ENCODE measurements around the gene SPOP. TPM values are rescaled to one million over a fixed set of nuclear protein-coding genes. Genes with fewer than 3 reads are reported as not detected.

The SPOP gene
- total RNA-seq, 4 donors from 2014 or later, result 27.5 to 57.5 (median 53.5) TPM

DNA sequence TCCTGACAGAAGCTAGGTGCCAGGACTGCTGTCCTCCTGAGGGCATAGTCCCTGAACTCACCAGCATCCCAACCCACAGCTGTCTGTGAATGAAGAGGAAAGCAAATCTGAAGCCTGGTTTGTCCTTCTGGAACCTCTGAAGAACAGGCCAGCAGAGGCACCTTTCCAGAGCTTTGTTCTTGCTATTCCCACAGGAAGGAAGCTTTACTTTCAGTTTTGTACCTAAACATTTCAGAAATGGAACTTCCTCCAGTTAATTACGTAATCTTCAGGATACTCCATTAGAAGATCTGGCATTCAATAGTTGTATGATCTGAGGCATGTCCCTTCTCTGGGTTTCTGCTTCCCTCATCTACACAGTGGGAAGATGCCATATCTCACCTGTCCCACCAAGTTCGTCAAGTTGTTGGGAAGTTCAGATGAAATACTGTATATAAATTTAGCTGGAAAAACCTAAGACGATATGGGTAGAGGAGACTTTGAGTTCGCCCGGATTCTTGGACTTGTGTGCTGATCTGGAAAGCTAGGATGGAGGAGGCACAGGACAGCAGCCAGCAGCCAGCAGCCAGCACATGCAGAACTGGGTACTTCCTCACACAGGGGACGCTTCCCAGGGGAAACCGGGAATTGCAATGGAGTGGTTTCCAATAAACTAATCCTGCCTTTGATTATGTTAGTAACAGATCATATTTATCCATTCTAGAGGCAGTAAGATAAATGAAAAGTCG is 79.8 kb downstream of the SPOP start:
- DNase-seq, result no peak
- in situ Hi-C loops (cut with MboI; ENCODE audit: low sequenced_read_pairs in 4 of 4) (no loop called here), intact Hi-C loops (cut with DNase I; ENCODE audit: low total_unique reads) (no loop called here)
- H3K4me3 ChIP-seq, result no peak overlapping the region
- H3K9me3 ChIP-seq, result no peaks in the 10 kb centered on the region
- no peak for TF ChIP-seq POLR2A (IDR thresholded peaks at IDR 0.05)
- TF ChIP-seq, protein P1, sequence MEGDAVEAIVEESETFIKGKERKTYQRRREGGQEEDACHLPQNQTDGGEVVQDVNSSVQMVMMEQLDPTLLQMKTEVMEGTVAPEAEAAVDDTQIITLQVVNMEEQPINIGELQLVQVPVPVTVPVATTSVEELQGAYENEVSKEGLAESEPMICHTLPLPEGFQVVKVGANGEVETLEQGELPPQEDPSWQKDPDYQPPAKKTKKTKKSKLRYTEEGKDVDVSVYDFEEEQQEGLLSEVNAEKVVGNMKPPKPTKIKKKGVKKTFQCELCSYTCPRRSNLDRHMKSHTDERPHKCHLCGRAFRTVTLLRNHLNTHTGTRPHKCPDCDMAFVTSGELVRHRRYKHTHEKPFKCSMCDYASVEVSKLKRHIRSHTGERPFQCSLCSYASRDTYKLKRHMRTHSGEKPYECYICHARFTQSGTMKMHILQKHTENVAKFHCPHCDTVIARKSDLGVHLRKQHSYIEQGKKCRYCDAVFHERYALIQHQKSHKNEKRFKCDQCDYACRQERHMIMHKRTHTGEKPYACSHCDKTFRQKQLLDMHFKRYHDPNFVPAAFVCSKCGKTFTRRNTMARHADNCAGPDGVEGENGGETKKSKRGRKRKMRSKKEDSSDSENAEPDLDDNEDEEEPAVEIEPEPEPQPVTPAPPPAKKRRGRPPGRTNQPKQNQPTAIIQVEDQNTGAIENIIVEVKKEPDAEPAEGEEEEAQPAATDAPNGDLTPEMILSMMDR (IDR thresholded peaks at IDR 0.05 in 4 of 5, conservative IDR thresholded peaks at IDR 0.05 in 1 of 5), result no peak
- no peaks in the 10 kb centered on the region for H3K27me3 ChIP-seq
- no peak for ATAC-seq
- peaks cover 0 to 66% of the 10 kb centered on the region in 2 donors for H3K36me3 ChIP-seq
- peak overlapping the region in 3 of 4 donors; percentile 2 to 63 (median 18) for H3K27ac ChIP-seq
- peaks cover 0 to 17% of the 10 kb centered on the region in 2 donors for H3K4me1 ChIP-seq

DNA sequence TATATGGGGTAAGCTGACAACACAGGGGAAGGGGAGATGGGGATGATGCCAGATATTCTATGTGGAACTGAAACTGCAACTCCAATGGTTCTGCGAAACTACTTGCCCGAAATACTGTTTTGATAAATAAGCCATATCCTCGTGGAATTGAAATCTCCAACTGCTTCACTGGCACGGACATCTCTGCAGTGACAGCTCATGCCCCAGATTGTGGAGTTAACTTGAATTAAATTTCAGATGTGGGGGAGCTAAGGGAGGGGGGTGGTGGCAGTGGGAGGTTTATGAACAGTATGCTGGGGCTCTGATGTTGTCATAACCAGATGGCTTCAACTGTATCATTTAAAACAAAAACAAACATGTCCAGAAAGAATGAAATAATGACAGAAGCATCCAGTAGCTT is 80.5 kb downstream of the SPOP start:
- no peak for TF ChIP-seq POLR2A (IDR thresholded peaks at IDR 0.05)
- ATAC-seq (no peak), DNase-seq (no peak)
- no peak overlapping the region for H3K4me3 ChIP-seq
- in situ Hi-C loops (cut with MboI; ENCODE audit: low sequenced_read_pairs in 4 of 4), result no loop called here
- H3K27me3 ChIP-seq, result no peaks in the 10 kb centered on the region
- peak overlapping the region in 2 of 4 donors; percentile 2 to 63 for H3K27ac ChIP-seq
- intact Hi-C loops (cut with DNase I; ENCODE audit: low total_unique reads), result no loop called here
- H3K36me3 ChIP-seq, result peaks cover 0 to 64% of the 10 kb centered on the region in 2 donors
- peaks cover 0 to 11% of the 10 kb centered on the region in 2 donors for H3K4me1 ChIP-seq
- no peaks in the 10 kb centered on the region for H3K9me3 ChIP-seq

DNA sequence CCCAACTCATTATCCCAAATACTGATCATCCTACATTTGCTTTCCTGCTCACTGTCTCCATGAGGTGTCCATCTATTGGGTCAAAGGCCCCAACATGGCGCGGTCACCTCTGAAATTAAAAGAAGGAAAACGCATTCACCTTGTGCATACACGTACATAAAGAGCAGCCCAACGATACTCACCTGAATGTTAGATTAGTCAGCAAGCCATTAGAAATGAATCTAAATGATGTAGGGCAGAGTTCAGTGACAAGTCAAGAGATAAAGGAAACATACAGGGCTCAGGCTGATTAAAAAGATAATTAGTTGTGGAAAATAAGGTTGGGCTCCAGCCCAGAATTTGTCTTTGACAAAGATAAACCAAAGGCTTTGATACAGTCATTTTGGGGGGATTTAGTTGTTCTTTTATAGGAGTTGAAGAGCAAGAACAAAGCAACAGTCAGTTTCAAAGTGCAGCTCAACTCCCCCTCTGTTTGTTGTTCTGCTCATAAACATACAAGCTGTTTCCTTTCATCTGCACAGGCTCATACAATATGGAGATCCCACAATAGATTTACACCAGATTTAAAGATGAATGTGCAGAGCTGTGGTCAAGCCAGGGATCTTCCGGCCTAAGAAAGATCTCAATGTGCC is 81.2 kb downstream of the SPOP start:
- TF ChIP-seq POLR2A (IDR thresholded peaks at IDR 0.05), result no peak
- TF ChIP-seq, protein P1 (IDR thresholded peaks at IDR 0.05 in 4 of 5, conservative IDR thresholded peaks at IDR 0.05 in 1 of 5), result no peak

DNA sequence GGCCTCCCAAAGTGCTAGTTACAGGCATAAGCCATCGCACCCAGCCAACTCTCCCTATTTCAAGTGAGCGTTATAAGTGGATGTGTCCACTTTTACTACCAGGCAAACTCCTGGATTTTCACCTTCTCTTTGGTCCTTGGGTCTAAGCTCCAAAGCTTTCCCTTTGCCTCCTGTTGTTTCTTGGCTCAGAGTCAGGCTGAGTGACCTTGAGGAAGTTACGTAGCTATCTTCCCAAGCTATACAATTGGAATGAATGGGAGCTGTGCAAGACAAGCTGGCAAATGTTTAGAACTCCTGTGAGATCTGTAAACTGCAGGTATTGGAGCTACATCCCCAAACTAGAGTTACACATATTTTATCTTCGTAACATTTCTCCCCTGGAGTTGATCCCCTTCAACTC is 81.9 kb downstream of the SPOP start:
- no peak for TF ChIP-seq POLR2A (IDR thresholded peaks at IDR 0.05)
- TF ChIP-seq, protein P1 (IDR thresholded peaks at IDR 0.05 in 4 of 5, conservative IDR thresholded peaks at IDR 0.05 in 1 of 5), result no peak
- ATAC-seq (no peak), DNase-seq (no peak)
- intact Hi-C loops (cut with DNase I; ENCODE audit: low total_unique reads), result no loop called here
- in situ Hi-C loops (cut with MboI; ENCODE audit: low sequenced_read_pairs in 4 of 4), result no loop called here
- Histone ChIP-seq H3K27ac (no peak overlapping the region), H3K36me3 (peaks cover 0 to 50% of the 10 kb centered on the region in 2 donors), H3K27me3 (no peaks in the 10 kb centered on the region), H3K4me3 (no peak overlapping the region), H3K9me3 (no peaks in the 10 kb centered on the region), H3K4me1 (peaks cover 0 to 11% of the 10 kb centered on the region in 2 donors)

More for the DNA sequence above, 81.2 kb downstream of the SPOP start:
- Histone ChIP-seq H3K27me3 (no peaks in the 10 kb centered on the region), H3K27ac (no peak overlapping the region), H3K9me3 (no peaks in the 10 kb centered on the region), H3K4me3 (no peak overlapping the region), H3K36me3 (peaks cover 0 to 57% of the 10 kb centered on the region in 2 donors), H3K4me1 (peaks cover 0 to 11% of the 10 kb centered on the region in 2 donors)
- in situ Hi-C loops (cut with MboI; ENCODE audit: low sequenced_read_pairs in 4 of 4), result no loop called here
- intact Hi-C loops (cut with DNase I; ENCODE audit: low total_unique reads), result no loop called here
- DNase-seq (no peak), ATAC-seq (no peak)

DNA sequence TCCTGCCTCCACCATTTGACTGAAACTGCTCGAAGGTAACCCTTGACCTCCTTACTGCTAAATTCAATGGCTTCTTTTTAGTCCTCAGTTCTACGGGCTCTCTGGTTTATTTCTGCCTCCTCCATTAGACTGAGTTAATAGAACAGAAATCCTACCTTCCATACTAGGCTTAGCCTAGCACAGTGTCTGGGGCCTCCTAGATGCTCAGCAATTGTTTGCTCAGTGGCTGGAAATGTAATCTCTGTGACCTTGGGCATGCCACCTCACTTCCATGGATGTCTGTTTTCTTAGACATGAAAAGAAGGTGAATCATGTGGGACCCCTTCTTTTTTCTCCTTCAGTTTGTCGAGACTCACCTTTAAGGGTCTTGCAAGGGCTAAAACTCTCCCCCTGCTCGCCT is 82.6 kb downstream of the SPOP start:
- peaks cover 0 to 11% of the 10 kb centered on the region in 2 donors for H3K4me1 ChIP-seq
- TF ChIP-seq, protein P1 (IDR thresholded peaks at IDR 0.05 in 4 of 5, conservative IDR thresholded peaks at IDR 0.05 in 1 of 5), result no peak
- TF ChIP-seq POLR2A (IDR thresholded peaks at IDR 0.05), result no peak
- intact Hi-C loops (cut with DNase I; ENCODE audit: low total_unique reads) (no loop called here), in situ Hi-C loops (cut with MboI; ENCODE audit: low sequenced_read_pairs in 4 of 4) (no loop called here)
- peaks cover 0 to 43% of the 10 kb centered on the region in 2 donors for H3K36me3 ChIP-seq
- DNase-seq (no peak), ATAC-seq (no peak)
- H3K27ac ChIP-seq, result no peak overlapping the region
- H3K4me3 ChIP-seq, result no peak overlapping the region
- no peaks in the 10 kb centered on the region for H3K9me3 ChIP-seq
- no peaks in the 10 kb centered on the region for H3K27me3 ChIP-seq

Data from gastrocnemius medialis (tissue), 4 donors.